ENCODE data around the gene LRRC7. TPM values are rescaled to one million over a fixed set of nuclear protein-coding genes. Genes with fewer than 3 reads are reported as not detected.

Gene LRRC7
- total and polyA plus RNA-seq, 2 of the 13 experiments (the other 11 are each of a cell fraction or from before 2014, with no cell fraction given), result not detected

DNA sequence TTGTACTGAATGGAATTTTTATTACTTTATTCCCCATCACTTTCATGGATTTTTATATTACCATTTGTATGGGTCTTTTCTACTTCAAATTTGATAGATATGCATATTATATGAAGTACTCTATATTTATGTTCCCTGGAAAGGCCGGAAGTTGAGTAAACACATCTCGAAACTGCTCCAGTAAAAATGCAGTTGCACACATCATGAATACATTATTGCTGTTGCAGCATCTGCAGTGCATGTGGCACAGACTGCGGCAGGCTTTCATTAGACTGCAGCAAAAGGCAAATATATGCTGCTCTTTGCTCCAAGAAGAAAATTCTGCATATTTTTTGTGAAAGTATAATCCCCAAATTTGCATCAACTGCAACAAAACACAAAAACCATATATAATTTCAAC is 48.7 kb upstream of the LRRC7 start:
- no peaks in the 10 kb centered on the region for H3K36me3 ChIP-seq (replicated peaks in 1 of 2; ENCODE audit: control insufficient read depth in 1 of 2, insufficient read depth in 2 of 2, low read length in 2 of 2)
- ChIA-PET POLR2A (no interaction called here), CTCF (ENCODE audit: low intra/inter-chr PET ratio, low total read pairs) (no interaction called here)
- H3K4me2 ChIP-seq (ENCODE audit: low read depth, low read length), result no peak overlapping the region
- no peak overlapping the region for H3K9ac ChIP-seq (ENCODE audit: insufficient read depth, low read depth, low read length)
- no TSS peak for BruUV-seq (replicated peaks)
- FAIRE-seq (no peak), ATAC-seq (no peak), DNase-seq (ENCODE audit: low spot score) (no peak)
- WGBS (ENCODE audit: low lambda C conversion rate), result 0% methylated on average over 3 of the region's 3 CpGs
- no peaks in the 10 kb centered on the region for H3K79me2 ChIP-seq (ENCODE audit: insufficient read depth, low read length)
- no peaks in the 10 kb centered on the region for H3K4me1 ChIP-seq (ENCODE audit: insufficient read depth, low read length)
- no peaks in the 10 kb centered on the region for H3K9me3 ChIP-seq (ENCODE audit: low read length)
- intact Hi-C loops (cut with micrococcal nuclease; ENCODE audit: unreplicated experiment), result no loop called here
- no peak overlapping the region for H3K4me3 ChIP-seq (replicated peaks in 1 of 3; ENCODE audit: insufficient read depth in 1 of 3, low read depth in 2 of 3, low read length in 3 of 3)
- H2AFZ ChIP-seq (ENCODE audit: low read length), result no peak overlapping the region
- no peaks in the 10 kb centered on the region for H3K27me3 ChIP-seq (ENCODE audit: control insufficient read depth in 1 of 2, insufficient read depth in 2 of 2, low read length in 2 of 2)
- H4K20me1 ChIP-seq (ENCODE audit: insufficient read depth, low read length), result no peaks in the 10 kb centered on the region
- in situ Hi-C loops (cut with HindIII; ENCODE audit: extremely low pct_ligation_motif_present, low pct_unique_long_range_greater_than_20kb), result no loop called here
- TF ChIP-seq, protein P1, sequence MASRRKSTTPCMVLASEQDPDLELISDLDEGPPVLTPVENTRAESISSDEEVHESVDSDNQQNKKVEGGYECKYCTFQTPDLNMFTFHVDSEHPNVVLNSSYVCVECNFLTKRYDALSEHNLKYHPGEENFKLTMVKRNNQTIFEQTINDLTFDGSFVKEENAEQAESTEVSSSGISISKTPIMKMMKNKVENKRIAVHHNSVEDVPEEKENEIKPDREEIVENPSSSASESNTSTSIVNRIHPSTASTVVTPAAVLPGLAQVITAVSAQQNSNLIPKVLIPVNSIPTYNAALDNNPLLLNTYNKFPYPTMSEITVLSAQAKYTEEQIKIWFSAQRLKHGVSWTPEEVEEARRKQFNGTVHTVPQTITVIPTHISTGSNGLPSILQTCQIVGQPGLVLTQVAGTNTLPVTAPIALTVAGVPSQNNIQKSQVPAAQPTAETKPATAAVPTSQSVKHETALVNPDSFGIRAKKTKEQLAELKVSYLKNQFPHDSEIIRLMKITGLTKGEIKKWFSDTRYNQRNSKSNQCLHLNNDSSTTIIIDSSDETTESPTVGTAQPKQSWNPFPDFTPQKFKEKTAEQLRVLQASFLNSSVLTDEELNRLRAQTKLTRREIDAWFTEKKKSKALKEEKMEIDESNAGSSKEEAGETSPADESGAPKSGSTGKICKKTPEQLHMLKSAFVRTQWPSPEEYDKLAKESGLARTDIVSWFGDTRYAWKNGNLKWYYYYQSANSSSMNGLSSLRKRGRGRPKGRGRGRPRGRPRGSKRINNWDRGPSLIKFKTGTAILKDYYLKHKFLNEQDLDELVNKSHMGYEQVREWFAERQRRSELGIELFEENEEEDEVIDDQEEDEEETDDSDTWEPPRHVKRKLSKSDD (CRISPR knock-in tag; IDR thresholded peaks at IDR 0.05; ENCODE audit: low read depth), result no peak
- TF ChIP-seq, protein P2, sequence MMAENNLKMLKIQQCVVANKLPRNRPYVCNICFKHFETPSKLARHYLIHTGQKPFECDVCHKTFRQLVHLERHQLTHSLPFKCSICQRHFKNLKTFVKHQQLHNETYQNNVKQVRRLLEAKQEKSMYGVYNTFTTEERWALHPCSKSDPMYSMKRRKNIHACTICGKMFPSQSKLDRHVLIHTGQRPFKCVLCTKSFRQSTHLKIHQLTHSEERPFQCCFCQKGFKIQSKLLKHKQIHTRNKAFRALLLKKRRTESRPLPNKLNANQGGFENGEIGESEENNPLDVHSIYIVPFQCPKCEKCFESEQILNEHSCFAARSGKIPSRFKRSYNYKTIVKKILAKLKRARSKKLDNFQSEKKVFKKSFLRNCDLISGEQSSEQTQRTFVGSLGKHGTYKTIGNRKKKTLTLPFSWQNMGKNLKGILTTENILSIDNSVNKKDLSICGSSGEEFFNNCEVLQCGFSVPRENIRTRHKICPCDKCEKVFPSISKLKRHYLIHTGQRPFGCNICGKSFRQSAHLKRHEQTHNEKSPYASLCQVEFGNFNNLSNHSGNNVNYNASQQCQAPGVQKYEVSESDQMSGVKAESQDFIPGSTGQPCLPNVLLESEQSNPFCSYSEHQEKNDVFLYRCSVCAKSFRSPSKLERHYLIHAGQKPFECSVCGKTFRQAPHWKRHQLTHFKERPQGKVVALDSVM (CRISPR knock-in tag; IDR thresholded peaks at IDR 0.05), result no peak
- TF ChIP-seq HDAC1 (CRISPR knock-in tag; IDR thresholded peaks at IDR 0.05) (no peak), TOE1 (CRISPR knock-in tag; IDR thresholded peaks at IDR 0.05) (no peak), RAD21 (CRISPR knock-in tag; IDR thresholded peaks at IDR 0.05) (no peak), ZNF251 (CRISPR knock-in tag; IDR thresholded peaks at IDR 0.05) (no peak), MLLT10 (CRISPR knock-in tag; IDR thresholded peaks at IDR 0.05) (no peak), ZMAT3 (CRISPR knock-in tag; conservative IDR thresholded peaks at IDR 0.05) (no peak), ZNF724P (CRISPR knock-in tag; IDR thresholded peaks at IDR 0.05; ENCODE audit: borderline replicate concordance) (no peak), SMAD1 (CRISPR knock-in tag; IDR thresholded peaks at IDR 0.05; ENCODE audit: borderline replicate concordance, low read depth) (no peak), ZNF143 (CRISPR knock-in tag; IDR thresholded peaks at IDR 0.05) (no peak), PHF20 (CRISPR knock-in tag; IDR thresholded peaks at IDR 0.05) (no peak)
- TF ChIP-seq, protein P3, sequence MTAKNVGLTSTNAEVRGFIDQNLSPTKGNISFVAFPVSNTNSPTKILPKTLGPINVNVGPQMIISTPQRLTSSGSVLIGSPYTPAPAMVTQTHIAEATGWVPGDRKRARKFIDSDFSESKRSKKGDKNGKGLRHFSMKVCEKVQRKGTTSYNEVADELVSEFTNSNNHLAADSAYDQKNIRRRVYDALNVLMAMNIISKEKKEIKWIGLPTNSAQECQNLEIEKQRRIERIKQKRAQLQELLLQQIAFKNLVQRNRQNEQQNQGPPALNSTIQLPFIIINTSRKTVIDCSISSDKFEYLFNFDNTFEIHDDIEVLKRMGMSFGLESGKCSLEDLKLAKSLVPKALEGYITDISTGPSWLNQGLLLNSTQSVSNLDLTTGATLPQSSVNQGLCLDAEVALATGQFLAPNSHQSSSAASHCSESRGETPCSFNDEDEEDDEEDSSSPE (CRISPR knock-in tag; IDR thresholded peaks at IDR 0.05), result no peak
- TF ChIP-seq, protein P4, sequence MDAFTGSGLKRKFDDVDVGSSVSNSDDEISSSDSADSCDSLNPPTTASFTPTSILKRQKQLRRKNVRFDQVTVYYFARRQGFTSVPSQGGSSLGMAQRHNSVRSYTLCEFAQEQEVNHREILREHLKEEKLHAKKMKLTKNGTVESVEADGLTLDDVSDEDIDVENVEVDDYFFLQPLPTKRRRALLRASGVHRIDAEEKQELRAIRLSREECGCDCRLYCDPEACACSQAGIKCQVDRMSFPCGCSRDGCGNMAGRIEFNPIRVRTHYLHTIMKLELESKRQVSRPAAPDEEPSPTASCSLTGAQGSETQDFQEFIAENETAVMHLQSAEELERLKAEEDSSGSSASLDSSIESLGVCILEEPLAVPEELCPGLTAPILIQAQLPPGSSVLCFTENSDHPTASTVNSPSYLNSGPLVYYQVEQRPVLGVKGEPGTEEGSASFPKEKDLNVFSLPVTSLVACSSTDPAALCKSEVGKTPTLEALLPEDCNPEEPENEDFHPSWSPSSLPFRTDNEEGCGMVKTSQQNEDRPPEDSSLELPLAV (CRISPR knock-in tag; conservative IDR thresholded peaks at IDR 0.05; ENCODE audit: low read depth), result no peak
- TF ChIP-seq, protein P5, sequence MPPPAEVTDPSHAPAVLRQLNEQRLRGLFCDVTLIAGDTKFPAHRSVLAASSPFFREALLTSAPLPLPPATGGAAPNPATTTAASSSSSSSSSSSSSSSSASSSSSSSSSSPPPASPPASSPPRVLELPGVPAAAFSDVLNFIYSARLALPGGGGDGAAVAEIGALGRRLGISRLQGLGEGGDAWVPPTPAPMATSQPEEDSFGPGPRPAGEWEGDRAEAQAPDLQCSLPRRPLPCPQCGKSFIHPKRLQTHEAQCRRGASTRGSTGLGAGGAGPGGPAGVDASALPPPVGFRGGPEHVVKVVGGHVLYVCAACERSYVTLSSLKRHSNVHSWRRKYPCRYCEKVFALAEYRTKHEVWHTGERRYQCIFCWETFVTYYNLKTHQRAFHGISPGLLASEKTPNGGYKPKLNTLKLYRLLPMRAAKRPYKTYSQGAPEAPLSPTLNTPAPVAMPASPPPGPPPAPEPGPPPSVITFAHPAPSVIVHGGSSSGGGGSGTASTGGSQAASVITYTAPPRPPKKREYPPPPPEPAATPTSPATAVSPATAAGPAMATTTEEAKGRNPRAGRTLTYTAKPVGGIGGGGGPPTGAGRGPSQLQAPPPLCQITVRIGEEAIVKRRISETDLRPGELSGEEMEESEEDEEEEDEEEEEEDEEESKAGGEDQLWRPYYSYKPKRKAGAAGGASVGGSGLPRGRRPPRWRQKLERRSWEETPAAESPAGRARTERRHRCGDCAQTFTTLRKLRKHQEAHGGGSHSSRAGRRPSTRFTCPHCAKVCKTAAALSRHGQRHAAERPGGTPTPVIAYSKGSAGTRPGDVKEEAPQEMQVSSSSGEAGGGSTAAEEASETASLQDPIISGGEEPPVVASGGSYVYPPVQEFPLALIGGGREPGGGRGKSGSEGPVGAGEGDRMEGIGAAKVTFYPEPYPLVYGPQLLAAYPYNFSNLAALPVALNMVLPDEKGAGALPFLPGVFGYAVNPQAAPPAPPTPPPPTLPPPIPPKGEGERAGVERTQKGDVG (CRISPR knock-in tag; IDR thresholded peaks at IDR 0.05; ENCODE audit: borderline replicate concordance), result no peak
- no peak overlapping the region for H3K27ac ChIP-seq (ENCODE audit: extremely low read length, insufficient read depth, low read length)

Measured in HepG2 (cell line).